ENCODE results near the gene NTRK2.

GRCh38 chr9:84846906-84847305 is 177.4 kb downstream of the NTRK2 start:
- TF ChIP-seq CTCF (conservative IDR thresholded peaks at IDR 0.05; ENCODE audit: low read length) (no peak), EZH2phosphoT487 (IDR thresholded peaks at IDR 0.05; ENCODE audit: borderline replicate concordance, low read depth, low read length) (no peak)

All from OCI-LY7 (cell line).